Upper lobe of left lung (tissue), 4 donors: ENCODE results near the gene EID3.

Experiments
- CTCF ChIP-seq, 6 experiments: fragments of 450-650 bp in 4 of 6; fragments of 200-600 bp in 2 of 6; sonication (generic) in 2 of 6; IDR thresholded peaks; one replicate each; pipeline ENCODE4 v1.5.1; 2016 to 2019; ENCODE audit warnings: antibody characterized with exemption in 6 of 6
- POLR2AphosphoS5 ChIP-seq, 2 donors: sonication (generic); formaldehyde crosslinking; IDR thresholded peaks; one replicate each; pipeline ENCODE4 v1.5.1; 2017; ENCODE audit warnings: antibody characterized with exemption in 2 of 2

DNA sequence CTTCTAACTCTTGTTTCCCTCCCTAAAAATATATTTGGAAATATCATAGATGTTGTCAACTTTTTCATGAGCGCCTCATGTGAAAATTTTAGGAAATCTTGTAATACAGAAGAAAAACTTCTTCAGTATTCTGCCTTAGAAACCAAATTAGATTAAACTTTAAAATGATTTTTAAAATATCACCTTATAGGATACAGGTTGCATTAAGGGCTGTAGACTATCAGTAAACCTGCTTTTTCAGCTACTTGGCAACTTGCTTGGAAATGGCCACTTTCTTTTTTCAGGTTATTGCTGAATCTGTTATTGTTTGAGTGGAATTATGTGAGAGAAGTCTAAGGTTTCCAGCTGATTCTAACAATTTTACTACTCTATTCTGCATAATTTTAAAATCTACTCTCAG lies 9.1 kb downstream of the EID3 start:
- TF ChIP-seq POLR2AphosphoS5 (IDR thresholded peaks at IDR 0.05) (no peak), CTCF (IDR thresholded peaks at IDR 0.05) (no peak)
